Sigmoid colon (tissue), 7 donors: ENCODE results near the gene RASGEF1B. TPM values are rescaled to one million over a fixed set of nuclear protein-coding genes. Genes with fewer than 3 reads are reported as not detected.

Source experiments
- DNase-seq: peaks from one replicate; pipeline ENCODE4 v3.0.0-alpha.2; 2019
- H3K27ac ChIP-seq, 4 donors: fragments of 200-600 bp; sonication (generic); one replicate each; pipeline ENCODE4 v1.5.1; 2016 to 2019; ENCODE audit warnings: mild to moderate bottlenecking in 1 of 4
- H3K27me3 ChIP-seq, 3 donors: fragments of 200-600 bp; sonication (generic); one replicate each; pipeline ENCODE4 v1.5.1; 2019; ENCODE audit warnings: mild to moderate bottlenecking in 1 of 3
- H3K36me3 ChIP-seq, 4 donors: fragments of 200-600 bp; sonication (generic); one replicate each; pipeline ENCODE4 v1.5.1; 2016 to 2019
- H3K4me1 ChIP-seq, 4 donors: fragments of 200-600 bp; sonication (generic); one replicate each; pipeline ENCODE4 v1.5.1; 2017 to 2019
- H3K4me3 ChIP-seq, 4 donors: fragments of 200-600 bp; sonication (generic); one replicate each; pipeline ENCODE4 v1.5.1; 2017 to 2019; ENCODE audit warnings: mild to moderate bottlenecking in 2 of 4, moderate library complexity in 1 of 4
- H3K9me3 ChIP-seq, 4 donors: fragments of 200-600 bp in 3 of 4; sonication (generic) in 3 of 4; one replicate each; pipeline versions ENCODE4 v1.5.1 to v1.6.1; 2013 to 2019
- EP300 ChIP-seq, 4 donors: sonication (generic); formaldehyde crosslinking; IDR thresholded peaks; one replicate each; pipeline ENCODE4 v1.6.1; 2017; ENCODE audit warnings: antibody characterized with exemption in 4 of 4
- POLR2A ChIP-seq, 2 donors: fragments of 450-650 bp; IDR thresholded peaks; one replicate each; pipeline ENCODE4 v1.6.1; 2016; ENCODE audit warnings: antibody characterized with exemption in 2 of 2, mild to moderate bottlenecking in 2 of 2, moderate library complexity in 2 of 2
- POLR2AphosphoS5 ChIP-seq, 4 donors: sonication (generic); formaldehyde crosslinking; IDR thresholded peaks; one replicate each; pipeline ENCODE4 v1.6.1; 2017; ENCODE audit warnings: antibody characterized with exemption in 4 of 4
- WGBS, 2 donors: extraction: QIAGEN DNeasy Blood & Tissue Kit; methylation state at CpG; one replicate each; pipeline ENCODE4 v1.1.7; 2013; 5-methylcytosine and 5-hydroxymethylcytosine counted together
- intact Hi-C: fragments of 100-400 bp; cut with DNase I; formaldehyde crosslinking; loops from one replicate; pipeline ENCODE4 v1.15.1; 2023
- polyA plus RNA-seq, 3 donors: library from polyadenylated mRNA; stranded (reverse); fragments of 200-250 nt; gene quantifications; one replicate each; pipeline ENCODE4 v1.2.3, GENCODE V29; 2013
- total RNA-seq, 4 donors: library from RNA; depleted of rRNA; stranded (reverse); fragments of >200 nt; gene quantifications; one replicate each; pipeline ENCODE4 v1.1.0, GENCODE V29; 2016
- TF ChIP-seq, protein P1 (sequence below), 4 experiments: fragments of 450-650 bp in 3 of 4; fragments of 200-600 bp in 1 of 4; IDR thresholded peaks; one replicate each; pipeline ENCODE4 v1.5.1; 2016 to 2019; ENCODE audit warnings: antibody characterized with exemption in 4 of 4, mild to moderate bottlenecking in 3 of 4, moderate library complexity in 2 of 4
- donor health status: healthy with polysubstance abuse.
- donor health status: Bipolar disorder and iron deficiency.
- donor health status: healthy.

RASGEF1B gene
- total and polyA plus RNA-seq, 7 donors = 5.0 to 12.1 (median 10.3) TPM

DNA sequence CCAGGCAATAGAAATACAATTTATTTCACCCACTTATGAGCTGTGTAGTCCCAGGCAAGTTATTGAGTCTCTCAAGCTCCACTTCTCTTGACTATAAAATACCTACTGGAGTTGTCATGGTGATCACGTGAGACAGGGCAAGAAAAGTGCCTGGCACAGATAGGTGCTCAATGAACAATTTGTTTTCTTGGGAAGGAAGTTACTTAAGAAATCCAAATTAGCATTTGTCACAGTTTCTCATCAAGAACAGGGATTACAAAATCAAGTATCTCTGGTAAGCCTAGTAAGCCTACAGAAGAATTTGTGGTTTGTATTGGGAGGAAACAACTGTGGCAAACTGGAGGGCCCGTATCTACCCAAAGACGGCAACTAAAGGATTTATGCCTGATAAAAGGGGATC is 37.5 kb upstream of the RASGEF1B start:
- 58 to 82% methylated on average over 3 of the region's 3 CpGs for WGBS, 2 donors
- TF ChIP-seq POLR2AphosphoS5 (IDR thresholded peaks at IDR 0.05) = peak in 1 of 4 donors; percentile 10
- TF ChIP-seq POLR2A (IDR thresholded peaks at IDR 0.05) = no peak
- H3K27ac ChIP-seq = no peak overlapping the region

DNA sequence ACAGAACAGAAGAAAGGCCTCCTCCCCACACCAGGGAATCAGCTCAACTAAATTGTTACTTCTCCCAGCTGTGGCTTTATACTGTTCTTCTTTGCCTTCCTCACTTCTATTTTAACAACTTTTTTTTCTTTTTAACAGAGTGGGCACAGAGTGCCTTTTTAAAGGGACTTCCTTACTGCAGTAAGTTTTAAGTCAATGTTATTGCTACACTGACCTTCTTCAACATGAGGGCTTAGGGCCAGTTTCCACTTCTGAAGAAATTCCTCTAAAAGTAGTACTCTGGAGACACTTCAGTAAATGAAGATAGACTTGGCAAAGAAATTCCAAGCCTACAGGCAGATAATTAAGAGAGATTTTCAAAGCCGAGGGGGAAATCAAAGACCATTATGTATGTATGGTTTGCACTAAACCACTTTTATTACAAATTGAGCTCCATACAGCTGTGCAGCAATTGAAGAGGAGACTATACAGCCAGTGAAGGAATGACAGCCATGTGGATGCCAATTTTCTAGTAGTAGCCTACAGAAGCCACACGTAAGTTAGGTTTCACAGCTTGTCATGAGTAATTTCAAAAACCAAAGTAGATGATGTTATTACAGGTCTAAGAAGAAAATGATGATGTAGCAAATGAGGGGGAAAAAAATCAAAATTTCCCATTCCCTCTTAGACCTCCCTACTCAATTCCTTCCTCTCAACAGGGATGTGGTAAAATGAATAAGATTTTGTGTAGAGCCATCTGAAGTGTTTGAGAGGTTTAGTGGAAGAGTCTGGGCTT is 36.9 kb upstream of the RASGEF1B start:
- H3K4me3 ChIP-seq = no peak overlapping the region
- DNase-seq = no peak
- intact Hi-C loops = no loop called here
- TF ChIP-seq POLR2A (IDR thresholded peaks at IDR 0.05) (no peak), POLR2AphosphoS5 (IDR thresholded peaks at IDR 0.05) (no peak), EP300 (IDR thresholded peaks at IDR 0.05) (no peak)
- TF ChIP-seq, protein P1, sequence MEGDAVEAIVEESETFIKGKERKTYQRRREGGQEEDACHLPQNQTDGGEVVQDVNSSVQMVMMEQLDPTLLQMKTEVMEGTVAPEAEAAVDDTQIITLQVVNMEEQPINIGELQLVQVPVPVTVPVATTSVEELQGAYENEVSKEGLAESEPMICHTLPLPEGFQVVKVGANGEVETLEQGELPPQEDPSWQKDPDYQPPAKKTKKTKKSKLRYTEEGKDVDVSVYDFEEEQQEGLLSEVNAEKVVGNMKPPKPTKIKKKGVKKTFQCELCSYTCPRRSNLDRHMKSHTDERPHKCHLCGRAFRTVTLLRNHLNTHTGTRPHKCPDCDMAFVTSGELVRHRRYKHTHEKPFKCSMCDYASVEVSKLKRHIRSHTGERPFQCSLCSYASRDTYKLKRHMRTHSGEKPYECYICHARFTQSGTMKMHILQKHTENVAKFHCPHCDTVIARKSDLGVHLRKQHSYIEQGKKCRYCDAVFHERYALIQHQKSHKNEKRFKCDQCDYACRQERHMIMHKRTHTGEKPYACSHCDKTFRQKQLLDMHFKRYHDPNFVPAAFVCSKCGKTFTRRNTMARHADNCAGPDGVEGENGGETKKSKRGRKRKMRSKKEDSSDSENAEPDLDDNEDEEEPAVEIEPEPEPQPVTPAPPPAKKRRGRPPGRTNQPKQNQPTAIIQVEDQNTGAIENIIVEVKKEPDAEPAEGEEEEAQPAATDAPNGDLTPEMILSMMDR (IDR thresholded peaks at IDR 0.05) = no peak
- H3K27me3 ChIP-seq = no peaks in the 10 kb centered on the region
- H3K27ac ChIP-seq = no peak overlapping the region
- H3K36me3 ChIP-seq = no peaks in the 10 kb centered on the region
- H3K9me3 ChIP-seq = no peaks in the 10 kb centered on the region
- WGBS, 2 donors = 80 to 86% methylated on average over 2 of the region's 2 CpGs
- H3K4me1 ChIP-seq = peaks cover 0 to 7% (median 3%) of the 10 kb centered on the region in 4 donors

More for the DNA sequence above, 37.5 kb upstream of the RASGEF1B start:
- H3K9me3 ChIP-seq = no peaks in the 10 kb centered on the region
- no peak for DNase-seq
- H3K4me1 ChIP-seq = peaks cover 0 to 7% (median 3%) of the 10 kb centered on the region in 4 donors
- no peaks in the 10 kb centered on the region for H3K27me3 ChIP-seq
- H3K4me3 ChIP-seq = no peak overlapping the region
- intact Hi-C loops = no loop called here
- H3K36me3 ChIP-seq = no peaks in the 10 kb centered on the region

DNA sequence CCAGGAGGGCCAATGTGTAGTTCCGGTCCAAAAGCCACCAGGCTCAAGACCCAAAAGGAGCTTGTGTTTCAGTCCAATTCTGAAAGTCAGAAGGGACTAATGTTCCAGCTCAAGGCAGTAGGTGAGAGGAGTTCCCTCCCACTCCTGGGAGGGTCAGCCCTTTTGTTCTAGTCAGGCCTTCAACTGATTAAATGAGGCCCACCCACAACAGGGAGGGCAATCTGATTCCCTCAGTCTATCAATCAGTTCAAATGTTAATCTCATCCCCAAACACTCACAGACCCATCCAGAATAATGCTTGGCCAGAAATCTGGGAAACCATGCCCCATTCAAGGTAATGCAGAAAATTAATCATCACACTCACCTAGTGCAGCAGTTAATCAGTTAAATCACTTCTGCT is 35.8 kb upstream of the RASGEF1B start:
- intact Hi-C loops = no loop called here
- Histone ChIP-seq H3K4me1 (peaks cover 0 to 7% (median 3%) of the 10 kb centered on the region in 4 donors), H3K4me3 (no peak overlapping the region), H3K27ac (no peak overlapping the region), H3K9me3 (no peaks in the 10 kb centered on the region), H3K36me3 (no peaks in the 10 kb centered on the region), H3K27me3 (no peaks in the 10 kb centered on the region)
- DNase-seq = no peak
- WGBS, 2 donors = 96 to 99% methylated on average over 1 of the region's 1 CpG
- no peak for TF ChIP-seq EP300 (IDR thresholded peaks at IDR 0.05)
- TF ChIP-seq POLR2AphosphoS5 (IDR thresholded peaks at IDR 0.05) = no peak
- TF ChIP-seq, protein P1 (IDR thresholded peaks at IDR 0.05) = no peak
- TF ChIP-seq POLR2A (IDR thresholded peaks at IDR 0.05) = no peak

DNA sequence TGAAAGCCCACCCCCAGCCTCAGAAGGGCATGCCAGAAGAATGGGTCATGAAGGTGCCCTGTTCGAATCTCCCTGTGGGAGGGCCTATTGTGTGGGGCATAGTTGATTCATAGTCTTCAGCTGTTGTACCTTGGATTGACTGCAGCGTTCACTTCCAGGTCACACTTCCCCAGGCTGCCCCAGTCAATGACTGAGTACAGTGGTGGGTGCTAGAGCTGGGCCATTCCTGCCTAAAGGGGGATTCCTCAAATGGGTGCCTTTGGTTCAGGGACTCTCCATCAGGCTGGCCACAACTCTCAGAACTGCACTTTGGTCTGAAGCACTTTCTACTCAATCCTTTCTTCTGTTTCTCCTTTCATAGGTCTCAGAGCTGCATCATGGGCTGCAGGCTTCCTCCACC is 35.0 kb upstream of the RASGEF1B start:
- Histone ChIP-seq H3K27me3 (no peaks in the 10 kb centered on the region), H3K9me3 (no peaks in the 10 kb centered on the region), H3K4me3 (no peak overlapping the region), H3K27ac (peak overlapping the region in 1 of 4 donors; percentile 65), H3K36me3 (no peaks in the 10 kb centered on the region), H3K4me1 (peaks cover 0 to 7% (median 3%) of the 10 kb centered on the region in 4 donors)
- DNase-seq = no peak
- 86 to 91% methylated on average over 2 of the region's 2 CpGs for WGBS, 2 donors
- intact Hi-C loops = no loop called here
- TF ChIP-seq EP300 (IDR thresholded peaks at IDR 0.05) (no peak), POLR2A (IDR thresholded peaks at IDR 0.05) (no peak), POLR2AphosphoS5 (IDR thresholded peaks at IDR 0.05) (no peak)
- TF ChIP-seq, protein P1 (IDR thresholded peaks at IDR 0.05) = no peak

DNA sequence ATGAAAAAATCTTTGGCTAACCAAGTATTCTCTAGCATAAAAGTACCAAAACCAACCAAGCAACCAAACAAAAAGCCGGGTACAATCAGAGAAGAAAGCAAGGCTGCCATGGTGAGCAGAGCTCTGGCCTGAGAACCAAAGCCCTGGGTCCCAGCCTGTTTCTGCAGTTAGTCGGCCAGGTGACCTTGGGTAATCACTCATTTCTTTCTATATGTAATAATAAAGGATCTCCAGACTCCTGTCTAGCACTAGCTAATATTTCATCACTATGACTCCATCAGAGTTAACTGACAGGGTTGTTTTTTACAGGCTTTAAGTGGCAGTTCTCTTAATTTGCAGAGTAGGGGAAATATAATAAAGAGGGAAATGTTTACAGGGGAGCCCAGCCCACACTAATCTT is 34.0 kb upstream of the RASGEF1B start:
- WGBS, 2 donors = 41 to 64% methylated on average over 2 of the region's 2 CpGs
- H3K4me1 ChIP-seq = peaks cover 0 to 7% (median 3%) of the 10 kb centered on the region in 4 donors
- H3K27ac ChIP-seq = peak overlapping the region; percentile 43 to 65 (median 47)
- H3K36me3 ChIP-seq = no peaks in the 10 kb centered on the region
- no peaks in the 10 kb centered on the region for H3K9me3 ChIP-seq
- no peaks in the 10 kb centered on the region for H3K27me3 ChIP-seq
- no peak overlapping the region for H3K4me3 ChIP-seq
- TF ChIP-seq, protein P1 (IDR thresholded peaks at IDR 0.05) = no peak
- TF ChIP-seq POLR2A (IDR thresholded peaks at IDR 0.05) = no peak
- TF ChIP-seq EP300 (IDR thresholded peaks at IDR 0.05) = no peak
- no peak for TF ChIP-seq POLR2AphosphoS5 (IDR thresholded peaks at IDR 0.05)
- no peak for DNase-seq
- intact Hi-C loops = no loop called here
